Inflammatory macrophage treated with lipopolysaccharide for 4 hours (primary cell): ENCODE data around the gene PAX3.

Source experiments
- DNase-seq: peaks from one replicate; pipeline ENCODE4 v3.0.0-alpha.2; 2020

PAX3 gene

DNA sequence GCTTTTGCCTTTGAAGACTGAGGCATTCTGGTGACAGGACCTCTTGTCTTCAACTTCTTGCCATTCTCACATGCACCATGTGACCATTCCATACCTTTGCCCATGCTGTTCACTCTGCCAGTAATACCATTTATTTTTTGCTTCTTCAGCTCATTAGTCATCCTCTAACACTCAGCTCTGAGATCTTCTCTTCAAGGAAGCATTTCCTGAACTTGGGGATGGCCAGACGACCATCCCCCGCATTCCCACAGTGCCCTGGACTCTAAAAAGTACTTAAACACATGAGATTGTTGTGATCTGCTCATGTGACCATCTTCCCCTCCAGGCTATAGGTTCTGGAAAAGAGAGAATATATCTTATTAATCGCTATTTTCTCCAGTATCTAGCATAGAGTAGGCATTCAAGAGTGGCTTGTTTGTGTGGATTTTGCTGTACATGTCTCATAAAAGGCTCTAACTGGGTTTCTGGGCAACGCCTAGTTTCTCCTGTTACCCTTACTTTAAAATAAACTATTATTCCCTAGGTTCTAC is 33.9 kb downstream of the PAX3 start:
- DNase-seq: no peak

DNA sequence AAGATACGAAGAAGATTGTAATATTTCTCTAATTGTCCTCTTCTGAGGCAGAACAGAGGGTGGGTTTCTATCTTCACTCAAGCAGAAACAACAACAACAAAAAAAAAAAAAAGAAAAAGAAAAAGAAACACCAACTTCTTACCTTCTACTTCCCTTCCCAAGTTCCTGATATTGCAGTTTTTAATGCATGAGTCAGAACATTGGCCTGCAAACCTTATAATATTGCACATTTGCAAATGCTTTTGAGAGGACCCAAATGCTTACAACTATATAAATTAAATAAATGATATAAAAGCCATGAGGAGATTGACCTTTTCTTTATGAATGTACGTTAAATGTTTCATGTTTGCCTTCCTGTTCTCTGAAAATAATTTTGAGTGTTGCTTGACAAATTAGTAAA is 37.3 kb downstream of the PAX3 start:
- DNase-seq: no peak

DNA sequence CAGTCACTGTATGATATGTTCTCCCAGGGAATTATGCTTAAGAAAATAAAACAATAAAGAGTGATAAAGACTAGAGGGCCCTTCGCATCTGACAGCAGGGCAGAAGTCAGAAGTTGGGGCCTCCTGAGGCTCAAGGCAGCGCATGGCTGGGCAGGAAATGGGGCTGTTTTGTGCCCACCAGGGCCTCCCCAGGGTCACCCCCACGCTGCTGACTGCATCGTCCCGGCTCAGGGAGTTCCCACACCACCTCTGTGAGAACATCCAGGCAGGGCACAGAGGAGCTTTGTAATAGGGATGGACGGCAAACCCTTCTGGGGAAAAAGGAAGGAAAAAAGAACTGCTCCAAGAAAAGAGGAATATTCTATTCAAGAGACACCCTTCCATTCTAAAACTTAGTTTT is 41.2 kb downstream of the PAX3 start:
- DNase-seq: no peak

DNA sequence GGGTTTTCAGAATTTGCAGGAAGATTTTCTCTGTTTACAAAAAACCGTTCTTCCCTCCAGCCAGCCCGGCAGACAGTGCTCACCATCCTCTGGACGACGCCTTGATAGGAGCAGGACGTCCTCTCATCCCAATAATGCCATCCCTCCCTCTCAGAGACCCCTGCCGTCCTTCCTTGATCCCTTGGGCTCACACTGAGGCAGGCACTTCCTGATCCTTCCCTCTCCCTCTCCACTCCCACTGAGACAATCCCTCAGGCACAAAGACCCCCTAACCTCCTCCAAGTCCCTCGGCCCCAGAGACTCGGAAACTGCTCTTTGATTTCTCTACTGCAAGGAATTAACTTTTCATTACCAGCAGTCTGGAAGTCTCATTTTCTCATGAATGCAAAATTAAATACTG is 42.5 kb downstream of the PAX3 start:
- DNase-seq: no peak

DNA sequence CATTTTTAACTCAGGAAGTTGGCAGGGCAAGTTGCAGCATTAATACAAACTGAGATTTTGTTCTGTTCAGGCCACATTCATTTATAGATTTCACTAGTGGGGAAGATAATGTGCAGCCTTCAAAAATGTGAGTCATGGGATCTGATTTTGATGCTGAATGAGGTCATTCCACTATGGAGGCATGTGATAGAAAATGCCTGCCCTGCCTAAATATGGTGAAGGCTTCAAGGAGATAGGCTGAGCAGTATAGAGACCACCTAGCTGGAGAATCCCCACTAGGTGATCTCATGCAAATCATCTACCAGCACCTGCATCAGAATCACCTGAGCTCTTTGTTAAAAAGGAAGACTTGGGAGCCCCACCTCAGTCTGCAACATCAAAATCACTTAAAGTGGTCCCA is 43.7 kb downstream of the PAX3 start:
- no peak for DNase-seq

DNA sequence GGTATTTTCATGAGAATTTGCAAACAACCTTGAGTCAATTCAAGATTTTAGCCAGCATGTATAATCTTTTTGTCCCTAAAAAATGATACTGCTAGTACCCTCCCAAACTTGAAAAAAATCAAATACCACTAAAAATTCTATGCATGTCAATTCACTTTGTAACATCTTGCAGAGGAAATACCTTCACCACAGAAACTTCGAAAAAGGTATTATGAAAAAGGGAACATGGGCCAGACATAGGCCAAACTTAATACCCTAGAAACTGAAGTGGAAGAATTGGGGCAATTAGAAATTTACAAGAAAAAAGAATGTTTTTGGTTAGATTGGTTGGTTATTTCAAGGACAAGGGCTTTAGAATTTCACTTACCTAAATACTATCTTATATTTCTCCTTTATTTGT is 48.5 kb downstream of the PAX3 start:
- no peak for DNase-seq

DNA sequence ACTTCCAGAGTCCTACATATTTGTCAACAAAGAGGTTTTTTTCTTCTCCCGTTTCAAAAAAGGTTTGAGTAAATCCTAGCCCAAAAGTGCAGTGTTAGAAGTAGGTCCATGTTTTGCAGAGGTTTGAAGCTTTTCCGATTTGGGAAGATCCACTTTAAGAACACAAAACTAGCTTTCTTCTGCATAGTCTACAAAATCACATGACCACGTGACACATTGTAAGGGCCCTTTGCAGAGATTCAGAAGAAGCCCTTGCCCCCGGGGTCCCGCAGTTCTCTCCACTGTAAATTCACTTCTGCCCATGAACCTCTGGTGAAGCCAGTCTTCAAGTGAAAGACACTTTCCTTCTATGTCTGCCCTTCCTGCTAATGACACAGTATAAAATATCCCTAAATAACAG is 49.4 kb downstream of the PAX3 start:
- no peak for DNase-seq

DNA sequence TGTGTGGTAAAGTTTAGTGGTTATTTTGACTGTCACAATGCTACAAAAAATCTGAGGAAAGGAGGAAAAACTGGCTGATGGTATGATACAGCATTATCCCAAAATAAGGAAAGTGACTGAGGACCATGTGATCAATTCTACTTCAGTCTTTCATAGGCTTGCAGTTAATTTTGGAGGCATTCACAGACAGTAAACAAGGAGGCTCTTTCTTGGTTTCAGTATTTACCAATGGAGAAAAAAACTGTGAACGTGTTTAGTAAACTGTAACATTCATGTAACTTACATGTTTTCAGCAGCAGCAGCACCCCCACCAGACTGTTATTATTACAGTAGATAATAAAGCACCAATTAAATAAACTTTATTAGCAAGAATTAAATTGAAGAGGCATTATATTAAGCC is 50.0 kb downstream of the PAX3 start:
- no peak for DNase-seq

DNA sequence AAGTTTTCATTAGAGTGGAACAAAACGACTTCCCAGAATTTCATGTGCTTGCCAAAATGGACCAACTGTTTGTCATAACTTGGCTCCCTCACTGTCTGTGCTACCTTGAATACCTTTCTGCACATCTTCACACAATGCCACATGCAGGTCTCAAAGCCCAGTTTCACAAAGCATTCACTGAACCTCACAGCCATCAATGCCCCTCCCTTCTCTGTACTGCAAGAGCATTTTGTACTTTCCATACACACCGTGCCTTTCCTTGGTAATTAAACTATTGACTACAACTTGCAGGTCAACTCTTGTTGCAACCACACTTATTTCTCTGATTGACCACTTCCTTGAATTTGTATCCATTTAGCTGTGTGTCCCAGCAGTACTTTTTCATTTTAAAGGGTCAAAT is 50.5 kb downstream of the PAX3 start:
- no peak for DNase-seq

DNA sequence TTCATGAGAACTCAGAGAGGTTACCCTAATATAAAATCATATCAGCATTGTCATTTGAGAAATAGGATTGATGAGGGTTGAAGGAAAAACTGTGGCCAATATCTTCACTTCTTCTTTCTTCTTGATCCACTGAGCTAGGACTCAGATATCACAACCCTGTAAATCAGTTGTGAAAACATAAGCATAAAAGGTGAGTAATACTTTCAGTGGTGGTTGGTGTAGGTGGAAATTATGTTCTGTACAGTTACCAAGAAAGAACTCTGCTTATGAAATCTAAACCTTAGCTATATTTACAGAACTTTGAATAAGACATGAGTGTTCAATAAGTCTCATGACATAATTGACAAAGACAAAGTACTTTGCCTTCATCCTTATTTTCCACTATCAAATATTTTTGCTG is 56.3 kb downstream of the PAX3 start:
- DNase-seq: no peak

DNA sequence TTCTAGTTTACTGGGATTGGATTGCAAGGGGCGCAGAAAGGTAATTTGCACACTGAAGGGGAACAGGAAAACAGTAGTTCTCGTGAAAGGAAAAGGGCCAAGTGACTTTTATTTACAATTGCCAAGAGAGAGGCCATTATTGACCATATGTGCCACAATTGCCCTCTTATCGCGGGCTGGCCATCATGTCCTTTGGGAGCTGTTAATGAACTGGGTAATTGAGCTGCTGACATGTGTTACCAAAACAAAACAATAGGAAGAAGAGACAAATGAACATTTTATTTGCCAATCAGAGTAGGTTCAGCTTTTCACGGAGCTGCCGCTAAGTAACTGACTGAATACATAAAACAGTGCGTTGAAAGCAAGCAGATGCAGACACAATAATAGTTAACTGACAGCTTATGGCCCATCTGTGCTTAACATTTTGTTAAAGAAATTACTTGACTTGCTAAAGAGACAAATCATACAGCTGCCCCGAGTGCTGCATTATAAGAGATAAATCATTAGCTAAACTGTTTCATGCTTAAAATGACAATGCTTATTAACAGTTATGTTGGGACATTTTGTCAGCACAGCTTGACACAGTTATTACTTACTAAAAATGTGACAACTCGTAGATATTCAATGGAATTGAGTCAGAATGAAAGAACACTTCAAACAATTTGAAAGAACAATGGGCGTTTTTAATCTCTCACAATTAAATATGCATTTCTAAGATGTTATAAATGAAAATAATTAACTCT is 57.5 kb downstream of the PAX3 start:
- DNase-seq: no peak

DNA sequence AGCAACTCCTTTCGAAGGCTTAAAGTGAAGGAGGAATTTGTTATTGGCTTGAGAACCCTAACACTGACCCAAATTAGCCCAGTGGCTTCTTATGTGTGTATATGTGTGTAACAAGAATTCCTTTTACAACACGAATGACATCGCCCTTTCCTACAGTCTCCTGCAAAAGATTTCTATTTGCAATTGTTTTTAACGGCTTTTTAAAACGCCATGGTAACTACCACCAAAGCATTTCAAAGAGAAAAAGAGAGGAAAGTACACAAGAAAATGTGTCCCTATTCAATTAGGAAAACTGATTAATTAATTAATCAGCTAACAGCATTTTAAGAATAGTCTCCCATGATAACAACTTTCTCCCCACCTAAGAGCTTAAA is 58.1 kb downstream of the PAX3 start:
- no peak for DNase-seq

DNA sequence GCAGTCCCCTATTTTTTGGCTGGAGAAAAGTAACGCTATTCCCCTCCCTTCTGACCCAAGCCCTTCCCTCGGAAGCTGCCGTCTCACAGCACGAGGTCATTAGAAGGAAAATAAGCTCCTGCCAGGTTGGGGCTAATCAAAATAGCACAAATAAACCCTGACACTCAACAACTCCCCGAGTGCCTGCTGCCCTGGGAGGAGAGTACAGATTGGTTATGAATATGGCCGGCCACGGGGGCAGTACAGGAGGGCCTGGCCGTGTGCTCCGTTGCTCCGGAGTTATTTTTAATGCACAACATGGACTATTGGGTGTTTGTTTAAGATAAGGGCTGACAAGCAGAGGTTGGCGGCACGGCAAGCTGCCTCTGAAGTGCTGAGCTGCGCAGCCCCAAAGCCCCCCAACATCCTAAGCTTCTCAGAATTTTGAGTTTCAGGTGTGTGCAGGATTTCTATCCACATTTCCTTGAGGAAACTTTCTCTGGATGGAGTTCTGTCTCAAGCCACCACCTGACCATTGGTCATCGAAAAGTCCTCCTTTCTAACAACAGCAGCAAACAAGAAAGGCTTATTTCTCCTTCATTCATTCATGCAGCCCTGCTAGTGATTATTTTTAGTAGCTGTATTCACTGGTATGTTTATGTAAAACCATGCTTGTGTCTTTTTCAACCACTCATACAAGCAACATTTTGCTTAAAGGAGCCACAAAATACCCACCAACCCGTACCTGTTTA is 58.7 kb downstream of the PAX3 start:
- DNase-seq: no peak

DNA sequence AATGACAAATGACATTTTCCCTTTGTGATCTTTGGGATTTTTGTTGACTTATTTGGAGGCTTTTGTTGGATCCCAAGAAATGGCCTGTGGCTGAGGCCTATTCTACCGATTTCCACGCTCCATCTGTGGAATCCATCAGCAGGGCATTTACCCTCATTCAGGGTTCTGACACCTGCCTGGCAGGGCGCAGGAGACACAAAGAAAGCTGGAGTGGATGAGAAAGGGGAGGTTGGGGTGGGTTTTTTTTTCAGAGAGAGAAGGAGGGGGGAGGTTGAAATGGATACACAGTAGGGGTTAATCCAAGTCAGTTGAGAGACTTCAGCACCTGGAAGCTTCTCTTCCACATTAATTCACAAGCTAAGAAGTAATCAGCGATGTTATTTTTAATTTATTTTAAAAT is 59.7 kb downstream of the PAX3 start:
- no peak for DNase-seq

DNA sequence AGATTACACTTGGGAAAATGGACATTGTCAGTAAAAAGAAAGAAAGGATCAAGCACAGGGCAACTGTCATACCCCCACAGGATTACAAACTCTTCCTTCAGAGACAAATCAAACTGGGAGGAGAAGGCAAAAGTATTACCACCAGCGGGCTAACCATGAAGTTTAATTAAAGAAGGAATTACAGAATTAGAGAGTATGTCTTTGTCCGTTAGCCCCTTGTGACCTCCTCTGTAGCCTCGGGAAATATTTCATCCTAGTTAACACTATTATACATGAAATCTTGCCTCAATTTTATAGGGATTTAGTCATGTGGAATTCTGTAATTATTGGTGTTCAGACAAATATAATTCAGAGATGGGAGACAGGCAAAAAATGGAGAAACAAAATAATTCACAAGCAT is 60.7 kb downstream of the PAX3 start:
- DNase-seq: no peak

DNA sequence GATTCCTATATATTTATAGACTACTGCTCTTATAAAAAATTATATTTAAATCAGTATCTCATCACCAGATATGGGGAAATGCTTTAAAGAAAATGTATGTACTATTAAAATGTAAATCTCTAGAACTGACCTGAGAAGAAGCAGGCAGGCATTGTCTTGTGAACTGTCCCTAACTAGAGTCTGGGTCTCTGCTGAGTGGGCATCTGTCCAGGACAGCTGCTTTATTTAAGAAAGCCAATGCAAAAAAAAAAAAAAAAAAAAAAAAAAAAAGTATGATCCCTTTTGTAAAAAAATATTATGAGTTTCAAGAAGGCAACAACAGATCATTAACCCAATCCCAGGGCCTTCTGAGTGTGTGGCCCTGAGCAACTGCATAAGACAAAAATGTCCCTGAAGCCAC is 66.0 kb downstream of the PAX3 start:
- no peak for DNase-seq

DNA sequence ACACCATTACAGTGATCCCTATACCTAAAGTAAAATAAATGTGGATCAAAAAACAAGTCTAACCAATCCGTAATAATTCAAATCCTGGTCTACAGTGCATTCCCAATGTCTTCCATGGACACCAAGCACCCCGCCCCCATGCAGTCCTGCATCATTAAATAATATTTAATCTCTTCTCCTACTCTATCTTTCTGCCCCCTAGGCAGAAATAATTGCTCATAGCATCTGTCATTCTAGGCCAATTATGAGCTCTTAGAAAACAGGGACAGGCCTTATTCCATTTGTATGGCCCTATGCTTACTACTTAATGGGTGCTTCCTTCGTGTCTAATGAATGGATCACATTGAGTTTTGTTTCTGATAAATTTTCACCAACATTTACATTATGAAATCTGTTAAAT is 66.4 kb downstream of the PAX3 start:
- no peak for DNase-seq

DNA sequence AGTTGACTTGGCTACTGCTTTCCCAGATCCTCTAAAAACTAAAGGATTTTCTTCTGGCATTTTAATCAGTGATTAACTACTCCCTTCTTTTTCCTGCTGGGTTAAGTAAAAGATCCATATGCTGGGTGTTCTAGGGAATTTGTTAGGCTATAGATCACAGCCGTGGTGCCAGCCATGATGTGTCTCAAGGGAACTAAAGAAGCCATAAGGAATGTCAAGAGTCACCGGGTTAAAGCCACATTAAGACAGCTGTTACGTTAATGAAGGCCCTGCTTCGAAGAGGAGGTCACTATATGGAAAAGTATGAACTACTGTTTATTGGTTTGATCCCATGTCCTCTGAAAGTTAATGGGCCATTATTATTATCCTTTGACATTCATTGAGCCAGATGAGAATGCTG is 70.7 kb downstream of the PAX3 start:
- no peak for DNase-seq

DNA sequence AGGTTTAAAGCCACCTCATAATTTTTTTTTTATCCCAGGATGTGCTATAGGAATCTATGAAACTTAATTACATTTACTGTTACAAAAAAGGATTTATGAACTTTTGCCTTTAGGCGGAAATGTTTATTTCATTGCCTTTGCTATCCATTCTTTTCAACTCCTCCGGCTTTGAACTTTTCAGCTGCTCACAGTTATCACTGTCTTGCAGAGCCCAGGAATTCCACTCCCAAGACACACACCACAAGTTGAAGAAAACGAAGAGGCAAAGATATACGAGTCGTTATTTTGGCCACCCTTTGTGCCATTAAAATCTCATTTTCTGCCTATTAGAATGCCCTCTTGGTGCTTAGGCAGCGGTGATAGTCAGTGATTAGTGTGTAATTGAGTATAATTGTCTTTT is 80.0 kb downstream of the PAX3 start:
- DNase-seq: no peak

DNA sequence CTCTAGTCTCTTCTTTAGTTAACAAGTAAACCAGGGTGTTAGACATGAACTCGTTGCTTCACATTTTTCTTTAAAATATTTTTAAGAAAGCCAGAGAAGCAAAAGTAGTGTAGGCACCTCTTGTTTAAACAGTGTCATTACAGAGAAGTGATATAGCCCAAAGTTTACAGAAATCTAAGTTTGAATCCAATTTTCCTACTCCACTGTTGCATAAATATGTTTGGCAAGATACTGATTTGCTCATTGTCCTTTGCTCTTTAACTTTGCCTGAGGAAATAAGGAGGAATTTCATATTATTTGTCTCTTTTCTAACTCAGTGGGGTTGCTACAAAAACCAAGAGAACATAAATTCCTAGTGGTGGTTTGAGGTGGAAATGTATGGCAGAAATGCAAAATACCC is 81.1 kb downstream of the PAX3 start:
- DNase-seq: no peak

DNA sequence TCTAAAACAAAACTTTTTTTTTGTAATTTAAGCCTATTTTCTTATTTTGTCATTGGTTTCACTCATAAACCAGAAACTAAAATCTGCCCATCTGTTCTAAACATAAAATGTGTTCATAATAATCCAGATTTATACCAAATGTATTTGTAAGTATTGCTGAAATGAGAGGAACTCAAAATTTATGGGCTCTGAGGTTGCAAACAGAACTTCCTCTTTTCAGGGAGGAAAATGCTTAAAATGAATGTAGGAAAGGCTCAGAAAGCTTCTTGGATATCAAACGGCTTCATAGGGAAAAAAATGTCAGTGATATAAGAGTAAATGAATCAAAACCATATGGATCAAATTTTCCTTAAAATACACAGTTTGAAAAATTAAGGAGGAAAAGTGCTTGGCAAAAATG is 83.9 kb downstream of the PAX3 start:
- DNase-seq: no peak

DNA sequence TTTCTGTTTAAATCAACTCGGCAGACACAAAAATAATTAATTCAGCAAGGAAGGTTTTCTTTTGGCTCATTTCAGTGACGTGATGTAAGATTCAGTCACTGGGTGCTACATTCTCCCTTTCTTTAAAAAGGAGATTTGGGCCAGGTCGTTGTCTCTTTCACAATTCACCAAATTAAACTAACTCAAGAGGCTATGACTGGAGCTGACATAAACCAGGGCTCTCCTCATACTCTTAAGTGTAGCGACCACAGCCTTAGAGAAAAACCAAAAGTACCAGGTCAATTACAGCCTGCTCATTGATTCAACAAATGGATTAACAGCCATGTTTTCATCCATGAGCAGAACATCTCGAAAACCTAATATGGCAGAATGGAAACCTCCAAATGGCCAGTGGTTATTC is 85.7 kb downstream of the PAX3 start:
- no peak for DNase-seq

DNA sequence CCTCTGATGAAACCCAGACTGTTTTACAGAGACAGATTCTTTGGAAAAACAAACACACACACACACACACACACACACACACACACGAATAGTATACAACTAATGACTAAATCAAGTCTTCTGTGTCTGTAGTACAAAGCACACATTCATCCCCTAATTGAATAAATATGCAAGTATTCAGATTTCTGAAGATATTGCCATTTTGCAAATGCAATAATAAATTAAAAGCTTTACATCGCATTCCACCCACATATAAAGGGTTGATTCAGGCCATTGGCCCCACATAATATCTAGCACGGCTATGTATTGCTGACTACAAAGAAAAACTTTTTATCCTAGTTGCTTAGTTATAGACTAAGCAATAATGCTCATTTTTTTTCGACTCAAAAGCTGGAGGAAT is 86.2 kb downstream of the PAX3 start:
- DNase-seq: no peak

DNA sequence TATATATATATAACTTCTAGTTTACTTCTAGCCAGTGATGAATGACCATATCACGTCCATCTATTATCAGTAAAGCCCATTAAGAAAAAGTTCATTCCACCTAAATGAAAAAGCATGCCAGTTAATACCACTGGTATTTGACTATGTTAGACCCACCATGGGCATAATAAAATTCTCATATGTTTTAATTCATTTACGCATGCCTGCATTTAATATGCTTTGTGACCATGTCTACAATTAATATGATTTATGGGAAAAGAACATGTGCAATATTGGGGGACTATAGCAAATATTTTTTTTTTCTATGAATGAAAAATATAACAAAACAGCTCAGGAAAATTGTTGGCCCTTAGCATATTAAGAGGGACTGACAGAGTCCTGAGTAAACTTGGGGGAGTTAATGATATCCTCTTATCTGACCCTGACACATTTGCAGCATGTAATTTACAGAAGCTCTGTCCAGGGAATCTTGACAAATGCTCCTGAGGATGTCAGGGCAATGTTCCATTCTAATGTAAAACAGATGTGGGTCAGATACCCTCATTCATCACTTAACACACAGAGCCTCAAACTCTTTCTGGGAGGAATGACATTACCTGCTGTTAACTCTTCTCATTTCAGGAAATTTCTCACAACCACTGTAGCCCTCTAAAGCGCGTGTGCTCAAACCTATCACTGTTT is 90.6 kb downstream of the PAX3 start:
- no peak for DNase-seq
